ENCODE data around the gene PKD2L1. TPM values are rescaled to one million over a fixed set of nuclear protein-coding genes. Genes with fewer than 3 reads are reported as not detected.

Gene PKD2L1
- total RNA-seq, 2 donors from 2014 or later = not detected

GRCh38 chr10:100245484-100246220, 84.4 kb downstream of the PKD2L1 start:
- H3K27ac ChIP-seq = no peak overlapping the region
- no peak for ATAC-seq
- H3K9me3 ChIP-seq = no peaks in the 10 kb centered on the region
- TF ChIP-seq POLR2A (IDR thresholded peaks at IDR 0.05) (no peak), CTCF (IDR thresholded peaks at IDR 0.05) (no peak)
- no peak for DNase-seq
- intact Hi-C loops (cut with DNase I) = no loop called here
- no peaks in the 10 kb centered on the region for H3K4me1 ChIP-seq
- no peaks in the 10 kb centered on the region for H3K27me3 ChIP-seq
- WGBS, 2 donors = 82 to 85% methylated on average over 5 of the region's 5 CpGs
- H3K4me3 ChIP-seq = no peak overlapping the region
- H3K36me3 ChIP-seq (replicated peaks in 1 of 2; ENCODE audit: insufficient read depth in 1 of 2, low read depth in 2 of 2) = peaks cover 0 to 29% of the 10 kb centered on the region in 2 donors

- 55 to 74% methylated on average over 3 of the region's 3 CpGs for WGBS, 2 donors
- ATAC-seq (no peak), DNase-seq (no peak)
- H3K9me3 ChIP-seq = no peaks in the 10 kb centered on the region
- no peaks in the 10 kb centered on the region for H3K27me3 ChIP-seq
- no peak for TF ChIP-seq POLR2A (IDR thresholded peaks at IDR 0.05)
- no peak for TF ChIP-seq CTCF (IDR thresholded peaks at IDR 0.05)
- no peaks in the 10 kb centered on the region for H3K4me1 ChIP-seq
- intact Hi-C loops (cut with DNase I) = no loop called here
- H3K36me3 ChIP-seq (replicated peaks in 1 of 2; ENCODE audit: insufficient read depth in 1 of 2, low read depth in 2 of 2) = peaks cover 0 to 30% of the 10 kb centered on the region in 2 donors
- no peak overlapping the region for H3K4me3 ChIP-seq
- no peak overlapping the region for H3K27ac ChIP-seq
Observed at GRCh38 chr10:100239851-100240250, 90.2 kb downstream of the PKD2L1 start.

GRCh38 chr10:100238429-100238828, 91.6 kb downstream of the PKD2L1 start:
- no peak for ATAC-seq
- intact Hi-C loops (cut with DNase I) = no loop called here
- no peak overlapping the region for H3K4me3 ChIP-seq
- H3K27ac ChIP-seq = no peak overlapping the region
- no peak for DNase-seq
- H3K4me1 ChIP-seq = no peaks in the 10 kb centered on the region
- WGBS, 2 donors = 86 to 92% methylated on average over 7 of the region's 7 CpGs
- peaks cover 0 to 28% of the 10 kb centered on the region in 2 donors for H3K36me3 ChIP-seq (replicated peaks in 1 of 2; ENCODE audit: insufficient read depth in 1 of 2, low read depth in 2 of 2)
- no peaks in the 10 kb centered on the region for H3K9me3 ChIP-seq
- no peaks in the 10 kb centered on the region for H3K27me3 ChIP-seq
- TF ChIP-seq CTCF (IDR thresholded peaks at IDR 0.05) = no peak
- TF ChIP-seq POLR2A (IDR thresholded peaks at IDR 0.05) = no peak

Small RNA genes lying within 50 kb of the gene (small RNA-seq; reads per million reads assigned to genes)
- not detected for gene RNU6-422P

Other genes starting within 250 kb of the PKD2L1 start
- gene CPN1, start 248.4 kb downstream of the PKD2L1 start, total RNA-seq = not detected
- gene ERLIN1, start 144.2 kb downstream of the PKD2L1 start, total RNA-seq = 10 to 100 TPM in 1 of 2 donors, 1 to 10 TPM in 1; 3.6 to 14.3 TPM
- 10 to 100 TPM in 1 of 2 donors, 1 to 10 TPM in 1; 8.6 to 13.7 TPM for gene CHUK, start 100.6 kb downstream of the PKD2L1 start, total RNA-seq
- 10 to 100 TPM in 1 of 2 donors, 1 to 10 TPM in 1; 5.6 to 10.1 TPM for gene CWF19L1, start 62.6 kb downstream of the PKD2L1 start, total RNA-seq
- 10 to 100 TPM in 1 of 2 donors, 1 to 10 TPM in 1; 4.3 to 16.1 TPM for gene BLOC1S2, start 43.5 kb downstream of the PKD2L1 start, total RNA-seq
- gene SCD, start 17.0 kb upstream of the PKD2L1 start, total RNA-seq = 100 to 1,000 TPM in 1 of 2 donors, 10 to 100 TPM in 1; 14.3 to 128 TPM
- not detected for gene WNT8B, start 132.8 kb upstream of the PKD2L1 start, total RNA-seq
- gene SEC31B, start 189.6 kb upstream of the PKD2L1 start, total RNA-seq = 1 to 10 TPM; 4.3 to 6.5 TPM
- 10 to 100 TPM; 77.8 to 84.1 TPM for gene NDUFB8, start 199.6 kb upstream of the PKD2L1 start, total RNA-seq
- gene HIF1AN, start 205.7 kb upstream of the PKD2L1 start, total RNA-seq = 1 to 10 TPM; 7.3 to 9.9 TPM